ENCODE measurements around the gene XRCC4.
A peak's percentile ranks its signal among the peaks of the same experiment; 100 is the strongest.

XRCC4 gene

DNA sequence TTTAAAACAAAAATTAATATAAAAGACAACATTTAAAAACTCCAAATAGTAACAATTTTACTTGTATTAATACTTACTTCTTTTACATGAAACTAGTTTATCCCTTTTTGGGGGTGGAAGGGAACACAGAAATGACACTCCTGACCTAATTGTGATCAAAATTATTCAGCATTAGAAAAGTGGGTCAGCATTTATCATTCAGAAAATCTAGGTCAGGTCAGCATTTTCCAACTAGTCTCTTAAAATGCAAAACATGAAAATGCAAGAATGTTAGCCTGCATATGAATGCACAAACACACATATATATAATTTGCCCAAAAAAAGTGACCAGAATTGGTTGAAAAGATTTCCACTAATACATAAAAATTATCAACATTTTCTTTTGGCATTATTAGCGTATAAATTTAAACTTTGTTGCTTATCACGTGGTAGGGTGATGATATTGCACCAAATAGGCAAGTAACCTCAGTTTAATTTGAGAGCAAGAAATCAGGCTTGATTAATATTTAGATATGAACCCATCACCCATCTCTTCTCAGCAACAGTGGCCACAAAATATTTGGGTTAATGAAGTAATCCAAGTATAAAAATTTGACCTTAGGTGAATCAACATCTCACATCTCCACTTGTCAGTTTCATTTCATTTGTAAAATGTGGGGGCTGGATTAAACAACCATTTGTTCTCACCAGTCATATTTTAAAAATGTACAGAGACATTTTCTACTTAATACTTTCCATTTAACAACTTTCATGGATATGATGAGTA is 5.9 kb upstream of the XRCC4 start:
- no peak for DNase-seq

DNA sequence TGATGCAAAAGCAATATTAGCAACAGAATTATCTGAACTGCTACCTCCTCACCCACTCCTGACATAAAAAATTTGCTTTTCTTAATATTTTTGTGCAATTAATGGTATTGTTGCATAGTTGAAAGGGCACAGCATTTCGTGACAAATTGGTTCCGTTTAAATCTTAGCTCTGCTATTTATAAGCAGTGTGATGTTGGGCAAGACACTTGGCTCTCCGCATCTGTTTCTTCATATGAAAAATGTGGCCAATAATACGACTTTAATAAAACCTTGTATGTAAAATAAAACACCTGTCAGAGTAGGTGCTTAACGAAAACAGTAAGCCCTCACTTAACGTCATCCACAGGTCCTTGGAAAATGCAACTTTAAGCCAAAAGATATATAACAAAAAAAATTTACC is 4.4 kb upstream of the XRCC4 start:
- DNase-seq = no peak

DNA sequence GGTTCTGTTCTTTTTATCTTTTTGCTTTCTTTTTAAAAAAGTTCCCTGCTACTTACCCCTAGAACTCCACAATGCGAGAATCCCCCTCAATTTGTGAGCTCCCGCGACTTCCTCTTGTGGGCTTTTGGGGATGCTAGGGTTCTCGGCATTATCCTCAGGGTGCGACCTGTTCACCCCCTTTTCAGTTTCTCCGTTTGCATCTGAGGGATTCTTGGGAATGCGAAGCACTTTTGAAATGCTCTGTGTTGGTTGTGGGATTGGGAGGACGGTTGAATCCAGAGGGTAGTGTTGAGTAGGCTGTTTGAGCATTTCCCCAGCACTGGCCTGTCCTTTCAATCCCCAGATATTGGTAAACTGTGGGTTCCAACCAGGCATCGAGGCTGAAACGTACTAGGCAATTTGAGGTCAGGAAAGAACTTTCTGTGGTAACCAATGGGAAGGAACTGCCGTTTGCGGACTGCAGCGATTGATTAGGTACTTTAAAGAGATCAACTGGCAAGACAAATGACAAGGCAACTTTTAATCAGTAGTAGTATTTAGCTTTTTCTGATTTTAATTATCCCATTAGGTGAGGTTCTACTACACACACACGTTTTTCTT is 415 bp downstream of the XRCC4 start:
- peak; percentile 36 for DNase-seq

GRCh38 chr5:83082750-83083149 is 5.4 kb downstream of the XRCC4 start:
- no peak for DNase-seq

DNA sequence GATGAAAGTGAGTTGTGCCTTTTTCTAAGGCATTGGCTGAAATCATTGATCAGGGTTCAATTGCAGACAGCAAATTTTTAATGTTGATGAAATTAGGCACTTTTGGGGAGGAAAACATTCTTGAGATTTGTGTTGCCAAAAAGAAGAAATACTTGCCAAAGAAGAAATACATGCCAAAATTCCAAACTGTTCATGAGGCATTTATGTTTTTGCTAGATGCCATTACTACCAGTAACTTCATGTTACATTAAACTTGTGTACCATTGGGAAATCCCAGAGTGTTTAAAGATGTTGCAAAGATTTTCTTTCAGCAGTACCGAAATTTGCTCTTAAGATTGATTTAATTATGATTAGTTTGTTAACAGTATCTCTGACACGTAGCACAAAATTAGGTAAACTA is 7.0 kb downstream of the XRCC4 start:
- no peak for DNase-seq

DNA sequence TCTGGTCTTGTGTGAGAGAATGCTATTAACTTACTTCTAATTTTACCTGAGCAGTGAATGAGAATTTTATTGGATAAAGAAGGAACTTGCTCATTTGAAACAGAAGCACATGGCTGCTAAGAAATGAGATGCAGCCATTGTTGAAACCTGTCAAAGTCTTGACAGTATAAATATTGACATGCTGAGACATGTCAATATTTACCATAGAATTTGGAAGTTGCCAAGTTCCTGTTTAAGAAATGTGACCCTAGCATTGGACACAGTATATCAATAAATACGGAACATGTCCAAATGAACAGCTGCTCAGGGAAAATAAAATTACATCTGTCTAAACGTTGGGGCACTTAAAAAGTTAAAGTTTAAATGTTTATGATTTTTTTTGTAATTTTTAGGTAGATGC is 7.8 kb downstream of the XRCC4 start:
- DNase-seq = no peak

DNA sequence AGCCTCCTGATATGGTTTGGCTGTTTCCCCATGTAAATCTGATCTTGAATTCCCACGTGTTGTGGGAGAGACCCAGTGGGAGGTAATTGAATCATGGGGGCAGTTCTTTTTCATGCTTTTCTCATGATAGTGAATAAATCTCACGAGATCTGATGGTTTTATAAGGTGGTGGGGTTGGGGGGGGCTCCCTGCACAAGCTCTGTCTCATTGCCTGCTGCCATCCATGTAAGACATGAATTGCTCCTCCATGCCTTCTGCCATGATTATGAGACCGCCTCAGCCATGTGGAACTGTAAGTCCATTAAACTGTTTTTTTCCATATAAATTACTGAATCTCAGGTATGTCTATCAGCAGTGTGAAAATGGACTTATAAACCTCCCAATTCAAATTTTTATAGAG is 12.8 kb downstream of the XRCC4 start:
- DNase-seq = no peak

DNA sequence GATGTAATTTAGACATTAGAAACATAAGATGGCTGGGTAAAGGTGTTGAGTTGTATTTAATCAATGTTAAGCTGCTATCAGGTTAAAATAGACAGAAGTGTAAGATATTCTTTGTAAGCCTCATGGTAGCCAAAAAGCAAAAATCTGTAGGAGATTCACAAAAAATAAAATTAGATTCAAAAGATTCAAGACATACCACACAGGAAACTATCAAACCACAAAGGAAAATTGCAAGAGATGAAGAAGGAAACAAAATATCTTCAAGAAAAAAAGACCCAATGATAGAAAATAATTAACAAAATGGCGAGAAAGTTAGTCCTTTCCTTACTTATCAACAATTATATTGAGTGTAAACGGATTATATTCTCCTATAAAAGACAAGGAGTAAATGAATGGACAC is 15.3 kb downstream of the XRCC4 start:
- DNase-seq = no peak

DNA sequence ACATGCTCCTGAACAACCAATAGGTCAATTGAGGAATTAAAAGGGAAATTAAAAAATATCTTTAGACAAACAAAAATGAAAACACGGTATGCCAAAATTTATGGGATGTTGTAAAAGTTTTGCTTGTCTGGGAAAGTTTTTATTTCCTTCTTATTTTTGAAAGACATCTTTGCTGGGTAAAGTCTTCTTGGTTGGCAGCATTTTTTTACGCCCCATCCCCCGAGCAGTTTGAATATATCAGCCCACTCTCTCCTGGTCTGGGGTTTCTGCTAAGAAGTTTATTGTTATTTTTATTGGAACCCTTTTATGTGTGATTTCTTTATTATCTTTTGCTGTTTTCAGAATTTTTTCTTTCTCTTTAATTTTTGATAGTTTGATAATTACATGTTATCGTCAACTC is 16.3 kb downstream of the XRCC4 start:
- no peak for DNase-seq

GRCh38 chr5:83095163-83095956 is 18.0 kb downstream of the XRCC4 start:
- DNase-seq = no peak

DNA sequence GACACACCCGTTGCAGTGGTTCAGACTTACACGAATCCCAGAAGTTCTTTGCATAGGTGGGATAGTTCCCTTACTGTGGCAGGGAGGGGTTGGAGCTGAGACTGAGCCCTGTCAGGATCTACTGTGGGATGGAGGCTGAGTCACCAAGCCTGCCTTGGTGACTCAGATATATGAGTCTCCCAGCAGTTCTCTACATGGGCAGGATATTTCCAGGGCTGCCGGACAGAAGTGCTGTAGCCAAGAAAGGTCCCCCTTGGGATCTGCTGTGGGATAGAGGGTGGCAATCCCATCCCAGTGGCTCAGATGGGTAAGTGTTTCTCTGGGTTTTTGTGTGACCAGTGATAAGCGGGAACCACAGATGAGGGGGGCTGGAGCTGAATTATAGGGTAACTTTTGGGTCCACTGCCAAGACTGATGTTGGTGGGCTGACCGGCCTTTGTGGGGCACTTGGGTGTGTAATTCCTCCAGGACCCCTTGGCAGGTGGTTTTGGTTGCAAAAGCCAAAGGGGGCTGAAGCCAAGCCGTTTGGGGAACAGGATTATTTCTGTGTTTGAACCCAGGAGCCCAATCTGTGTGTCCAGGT is 18.7 kb downstream of the XRCC4 start:
- no peak for DNase-seq

DNA sequence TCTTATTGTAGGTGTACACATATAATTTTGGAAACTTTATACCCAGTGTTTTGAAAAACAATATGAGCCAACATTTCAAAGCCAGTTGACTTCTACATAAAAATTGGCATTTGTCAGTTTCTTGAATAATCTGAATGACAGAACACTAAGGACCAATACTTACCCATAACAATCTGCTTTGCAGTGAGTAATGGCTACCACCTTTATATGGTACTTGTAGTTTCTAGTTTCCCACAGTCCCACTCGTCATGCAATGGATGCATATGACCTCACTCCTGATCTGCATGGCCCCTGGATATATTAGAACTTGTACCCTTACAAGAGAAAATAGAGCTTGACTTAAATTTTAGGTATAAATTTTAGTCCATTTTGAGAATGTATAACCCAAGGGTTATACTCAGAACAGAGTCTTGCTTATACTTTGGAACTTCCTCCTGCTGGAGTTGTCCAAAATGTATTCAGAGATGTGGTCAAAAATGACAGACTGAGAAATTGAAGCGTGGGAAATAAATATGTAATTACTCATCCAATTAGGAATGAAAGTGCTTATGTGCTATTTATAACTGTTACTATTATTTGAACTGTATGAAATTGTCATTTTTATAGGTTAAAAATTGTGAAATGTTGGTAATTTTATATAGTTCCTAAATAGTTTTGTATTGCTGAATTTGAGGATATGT is 19.5 kb downstream of the XRCC4 start:
- DNase-seq = no peak

DNA sequence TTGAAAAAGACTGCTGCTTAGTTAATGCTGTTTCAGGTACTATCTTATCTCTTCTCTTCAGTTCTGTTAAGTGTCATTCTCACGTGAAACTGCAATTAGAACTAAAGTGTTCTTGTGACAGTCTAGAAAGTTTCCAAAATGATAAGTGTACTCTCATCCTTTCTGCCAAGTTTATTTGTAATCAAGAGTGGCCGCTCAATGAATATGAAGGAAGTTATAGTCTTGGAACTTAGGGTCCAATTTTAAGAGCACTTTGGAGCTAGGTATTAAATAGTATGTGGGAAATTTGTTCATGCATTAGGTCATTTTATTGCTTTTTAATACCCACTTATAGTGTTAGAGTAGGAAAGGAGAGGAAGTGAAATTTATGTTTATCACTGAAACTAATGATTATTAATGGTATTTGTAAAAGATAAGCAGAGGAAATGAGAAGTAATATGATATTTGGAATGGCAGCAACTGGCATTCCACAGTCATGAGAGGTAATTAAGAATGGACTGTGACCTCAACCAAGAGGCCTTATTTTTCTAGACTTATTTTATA is 20.4 kb downstream of the XRCC4 start:
- no peak for DNase-seq

- no peak for DNase-seq
Measured at GRCh38 chr5:83099001-83099400, 21.7 kb downstream of the XRCC4 start.

DNA sequence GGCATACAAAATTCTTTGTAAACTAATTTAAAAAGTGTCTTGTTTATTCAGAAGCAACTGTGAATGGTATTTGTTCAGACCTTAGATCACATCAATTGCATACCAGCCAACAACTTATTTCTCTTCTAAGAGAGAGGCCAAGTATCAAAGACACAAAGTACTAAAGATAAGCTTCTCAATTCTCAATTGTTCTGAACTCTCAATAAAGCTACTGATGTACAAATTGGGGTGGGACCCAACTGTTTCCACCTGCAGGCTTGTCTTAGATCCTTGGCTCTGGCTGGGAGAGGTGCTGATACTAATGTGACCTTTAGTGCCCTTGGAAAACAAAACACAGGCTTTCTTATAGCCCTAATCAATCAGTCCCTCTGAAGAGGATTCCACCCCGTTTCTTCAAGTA is 22.1 kb downstream of the XRCC4 start:
- no peak for DNase-seq

GRCh38 chr5:83101514-83101913 is 24.2 kb downstream of the XRCC4 start:
- DNase-seq = no peak

- no peak for DNase-seq
Measured at GRCh38 chr5:83102364-83102980, 25.1 kb downstream of the XRCC4 start.

DNA sequence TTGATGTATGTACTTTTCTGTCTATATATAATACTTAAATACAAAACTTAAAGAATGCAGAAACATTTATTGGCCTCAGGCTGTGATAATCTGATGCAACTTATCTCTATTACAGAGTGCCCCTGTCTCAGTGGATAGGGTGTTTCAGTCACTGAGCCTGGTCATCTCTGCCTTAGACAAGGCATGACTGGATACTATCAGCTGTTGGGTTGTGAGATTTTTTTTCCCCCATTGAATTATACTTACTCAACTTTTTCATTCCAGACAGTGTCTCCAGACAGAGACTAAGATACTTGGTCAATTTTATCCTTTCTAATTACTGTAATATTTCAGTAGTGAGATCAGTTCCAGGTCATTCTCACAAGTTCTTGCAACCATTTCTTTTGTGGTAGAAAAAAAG is 26.7 kb downstream of the XRCC4 start:
- no peak for DNase-seq

GRCh38 chr5:83107692-83108420 is 30.5 kb downstream of the XRCC4 start:
- DNase-seq = no peak

GRCh38 chr5:83109380-83109779 is 32.0 kb downstream of the XRCC4 start:
- DNase-seq = no peak

DNA sequence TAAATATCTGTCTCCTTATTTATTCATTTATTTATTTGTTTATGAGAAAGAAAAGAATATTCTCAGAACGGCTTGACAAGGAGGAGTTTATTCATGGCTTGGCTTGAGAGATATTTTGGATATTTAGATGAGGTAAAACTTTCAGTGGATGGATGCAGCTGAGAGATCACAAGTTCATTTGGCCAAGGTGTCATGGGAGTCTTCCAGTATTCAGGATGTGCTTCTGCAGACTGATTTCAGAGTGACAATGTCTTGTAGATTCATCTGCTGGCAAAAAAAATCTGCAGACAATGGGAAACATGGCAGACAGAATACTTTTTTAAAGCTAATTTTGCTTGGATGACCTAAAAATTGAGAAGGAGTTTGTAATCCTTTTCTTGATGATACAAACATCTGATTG is 38.5 kb downstream of the XRCC4 start:
- no peak for DNase-seq

- no peak for DNase-seq
Measured at GRCh38 chr5:83118471-83118870, 41.1 kb downstream of the XRCC4 start.
